Mammary epithelial cell (primary cell): ENCODE measurements around the gene ADAM33.

Experiments
- CTCF ChIP-seq, 2 donors: IDR thresholded peaks in 1 of 2; conservative IDR thresholded peaks in 1 of 2; 2 replicates each; pipeline ENCODE4 v1.5.1; 2011 to 2012; ENCODE audit warnings: inconsistent platforms in 2 of 2, low read length in 2 of 2, mild to moderate bottlenecking in 2 of 2, control low read depth in 1 of 2, low read depth in 1 of 2; ENCODE audit not compliant: insufficient read depth in 1 of 2; ENCODE audit errors: extremely low read depth in 1 of 2
- EZH2 ChIP-seq: IDR thresholded peaks from 2 replicates; pipeline ENCODE4 v1.6.1; 2012; ENCODE audit warnings: low read length, inconsistent platforms, borderline replicate concordance

- TF ChIP-seq CTCF (conservative IDR thresholded peaks at IDR 0.05 in 1 of 2, IDR thresholded peaks at IDR 0.05 in 1 of 2; ENCODE audit: extremely low read depth in 1 of 2, insufficient read depth in 1 of 2, low read depth in 1 of 2, low read length in 2 of 2) (peak; percentile 61 to 72), EZH2 (no peak)
Measured at GRCh38 chr20:3716195-3716834, 34.5 kb upstream of the ADAM33 start.
